Measurements from ENCODE around the gene NUDT17.
"Not testable (repeated sequence)": the region's sequence is repeated elsewhere in the genome, so short reads cannot be mapped to it uniquely, and the experiment has no call there.

The NUDT17 gene, protein sequence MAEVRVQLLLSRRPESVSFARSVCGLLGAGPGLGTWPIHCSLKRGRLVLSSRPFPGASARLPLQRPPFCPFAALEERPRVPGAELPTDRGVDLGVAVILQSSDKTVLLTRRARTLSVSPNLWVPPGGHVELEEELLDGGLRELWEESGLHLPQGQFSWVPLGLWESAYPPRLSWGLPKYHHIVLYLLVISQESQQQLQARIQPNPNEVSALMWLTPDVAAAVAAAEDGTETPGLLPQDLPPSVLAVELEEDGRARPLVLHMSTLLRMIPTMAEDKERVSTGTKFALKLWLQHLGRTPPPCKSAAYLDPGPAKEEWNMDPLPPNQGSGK

DNA sequence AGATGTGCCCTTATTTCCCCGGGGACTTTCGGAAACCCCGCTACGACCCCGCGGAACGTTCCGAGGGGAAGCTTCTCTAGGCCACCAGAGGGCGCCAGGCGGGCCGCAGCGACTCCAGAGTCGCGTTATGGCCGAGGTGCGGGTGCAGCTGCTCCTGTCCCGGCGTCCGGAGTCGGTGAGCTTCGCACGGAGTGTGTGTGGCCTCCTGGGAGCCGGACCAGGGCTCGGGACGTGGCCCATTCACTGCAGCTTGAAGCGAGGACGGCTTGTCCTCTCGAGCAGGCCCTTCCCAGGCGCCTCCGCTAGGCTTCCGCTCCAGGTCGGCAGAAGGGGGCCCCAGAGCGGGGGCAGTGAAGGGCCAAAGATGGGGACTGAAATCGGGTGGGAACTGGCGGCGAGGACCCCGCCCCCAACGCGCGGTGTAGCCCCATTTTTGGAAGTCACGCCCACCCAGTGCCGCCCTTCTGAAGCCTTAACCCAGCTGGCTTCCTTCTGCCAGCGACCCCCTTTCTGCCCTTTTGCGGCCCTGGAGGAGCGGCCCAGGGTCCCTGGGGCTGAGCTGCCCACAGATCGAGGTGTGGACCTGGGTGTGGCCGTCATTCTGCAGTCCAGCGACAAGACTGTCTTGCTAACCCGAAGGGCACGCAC lies at the start of gene NUDT17:
NUDT17 (plus strand) TSS at position 117 of the 648 bp plus-strand sequence; CDS start at position 128, 11 bp downstream.
- DNase-seq = peak; percentile 84

DNA sequence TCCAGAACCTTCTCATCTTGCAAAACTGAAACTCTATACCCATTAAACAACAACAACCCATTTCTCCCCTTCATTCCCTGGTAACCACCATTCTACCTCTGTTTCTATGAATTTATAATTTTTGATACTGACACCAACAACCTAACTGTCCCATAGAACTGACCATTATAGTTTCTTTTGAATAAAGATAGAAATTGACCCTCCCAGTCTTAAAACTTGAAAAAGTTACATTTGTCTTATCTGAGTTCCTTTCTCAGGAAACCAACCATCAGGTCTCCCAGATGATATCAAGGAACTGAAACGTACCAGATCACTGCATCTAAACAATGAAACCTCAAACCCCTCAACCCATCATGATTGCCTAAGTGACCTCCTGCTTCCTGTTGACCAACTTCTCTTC lies 48.7 kb upstream of the NUDT17 start:
- no peak for DNase-seq

DNA sequence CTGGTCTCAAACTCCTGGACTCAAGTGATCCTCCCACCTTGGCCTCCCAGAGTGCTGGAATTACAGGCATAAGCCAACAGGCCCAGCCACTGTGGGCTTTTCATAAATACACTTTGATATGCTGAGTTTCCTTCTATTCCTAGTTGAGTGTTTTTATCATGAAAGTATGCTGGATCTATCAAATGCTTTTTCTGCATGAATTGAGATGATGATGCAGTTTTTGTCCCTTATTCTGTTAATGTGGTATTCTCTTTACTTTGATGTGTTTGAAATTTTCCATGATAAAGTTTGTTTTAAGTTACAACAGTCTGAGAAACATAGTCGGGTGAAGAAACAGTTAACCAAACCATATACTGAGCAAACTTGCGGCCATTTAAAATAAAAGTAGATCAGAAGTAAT lies 45.6 kb upstream of the NUDT17 start:
- DNase-seq = no peak

DNA sequence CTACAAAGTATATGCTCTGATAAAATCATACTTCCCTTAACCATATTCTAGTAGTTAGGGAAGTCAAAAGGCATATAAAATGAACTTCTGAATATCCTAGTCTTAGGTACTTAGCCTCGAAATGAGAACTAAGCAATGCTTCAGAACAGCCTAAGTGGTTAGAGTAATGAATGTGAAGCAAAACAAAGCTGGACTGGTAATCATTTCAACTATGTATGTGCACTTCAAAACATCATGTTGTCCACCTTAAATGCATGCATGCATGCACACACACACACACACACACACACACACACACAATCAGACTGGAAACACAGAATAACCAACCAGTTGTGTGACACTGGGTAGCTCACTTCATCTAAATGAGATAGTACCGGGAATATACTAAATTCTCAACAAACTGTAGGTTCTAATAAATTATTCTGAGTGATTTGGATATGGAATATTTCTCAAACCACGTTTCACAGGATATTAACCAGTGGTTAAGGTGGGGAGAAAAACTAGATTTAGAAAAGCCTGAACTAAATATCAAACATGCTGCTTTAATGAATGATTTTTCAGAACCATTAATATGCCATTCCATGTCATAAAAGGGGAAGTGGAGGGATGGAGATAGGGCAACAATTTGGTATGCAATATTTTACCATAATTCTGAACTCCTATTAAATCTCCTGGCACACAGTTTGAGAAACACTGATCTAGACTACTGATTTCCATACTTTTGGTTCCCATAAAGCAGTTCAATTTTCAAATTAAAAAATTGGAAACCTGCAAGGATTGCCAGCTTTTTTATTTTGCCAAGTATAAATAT lies 41.0 kb upstream of the NUDT17 start:
- no peak for DNase-seq

DNA sequence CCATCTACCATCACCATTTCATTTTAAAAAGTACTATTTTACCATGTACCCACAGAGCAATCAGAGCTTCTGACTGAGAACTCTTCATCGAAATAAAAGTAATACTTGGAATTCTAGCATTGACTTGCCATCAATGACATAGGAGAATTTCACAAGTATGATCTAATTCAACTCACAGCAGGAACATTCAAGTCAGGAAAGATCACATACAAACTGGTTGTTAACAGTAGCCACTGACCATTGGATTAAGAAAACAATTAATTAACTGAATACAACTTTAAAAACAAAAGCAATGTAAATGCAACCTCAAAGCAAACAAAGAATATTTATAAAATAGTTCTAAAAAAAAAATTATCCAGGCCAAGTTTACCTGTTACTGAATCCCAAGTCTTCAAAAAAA lies 40.4 kb upstream of the NUDT17 start:
- DNase-seq = no peak

DNA sequence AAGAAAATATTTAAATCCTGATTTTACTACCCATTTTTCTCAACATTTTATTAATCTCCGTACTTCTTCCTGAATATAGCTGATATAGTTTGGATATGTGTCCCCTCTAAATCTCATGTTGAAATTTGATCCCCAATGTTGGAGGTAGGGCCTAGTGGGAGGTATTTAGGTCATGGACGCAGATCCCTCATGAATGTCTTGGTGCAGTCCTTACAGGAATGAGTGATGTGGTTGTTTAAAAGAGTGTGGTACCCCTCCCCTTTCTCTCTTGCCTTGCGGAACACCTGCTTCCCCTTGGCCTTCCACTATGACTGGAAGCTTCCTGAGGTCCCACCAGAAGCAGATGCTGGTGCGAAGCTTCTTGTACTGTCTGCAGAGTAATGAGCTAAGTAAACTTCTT lies 39.0 kb upstream of the NUDT17 start:
- DNase-seq = no peak

DNA sequence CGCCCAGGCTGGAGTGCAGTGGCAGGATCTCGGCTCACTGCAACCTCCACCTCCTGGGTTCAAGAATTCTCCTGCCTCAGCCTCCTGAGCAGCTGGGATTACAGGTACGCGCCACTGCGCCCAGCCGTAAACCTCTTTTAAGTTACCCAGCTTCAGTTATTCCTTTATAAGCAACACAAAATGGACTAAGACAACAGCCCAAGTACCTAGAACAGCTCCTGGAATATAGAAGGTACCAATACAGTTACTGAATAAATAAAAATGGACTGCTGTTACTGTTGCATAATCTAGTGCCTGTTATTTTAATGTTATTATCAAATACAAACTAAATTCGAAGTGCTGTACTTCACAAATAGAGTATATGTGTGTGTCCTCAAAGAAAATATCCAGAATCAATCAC lies 38.6 kb upstream of the NUDT17 start:
- no peak for DNase-seq

DNA sequence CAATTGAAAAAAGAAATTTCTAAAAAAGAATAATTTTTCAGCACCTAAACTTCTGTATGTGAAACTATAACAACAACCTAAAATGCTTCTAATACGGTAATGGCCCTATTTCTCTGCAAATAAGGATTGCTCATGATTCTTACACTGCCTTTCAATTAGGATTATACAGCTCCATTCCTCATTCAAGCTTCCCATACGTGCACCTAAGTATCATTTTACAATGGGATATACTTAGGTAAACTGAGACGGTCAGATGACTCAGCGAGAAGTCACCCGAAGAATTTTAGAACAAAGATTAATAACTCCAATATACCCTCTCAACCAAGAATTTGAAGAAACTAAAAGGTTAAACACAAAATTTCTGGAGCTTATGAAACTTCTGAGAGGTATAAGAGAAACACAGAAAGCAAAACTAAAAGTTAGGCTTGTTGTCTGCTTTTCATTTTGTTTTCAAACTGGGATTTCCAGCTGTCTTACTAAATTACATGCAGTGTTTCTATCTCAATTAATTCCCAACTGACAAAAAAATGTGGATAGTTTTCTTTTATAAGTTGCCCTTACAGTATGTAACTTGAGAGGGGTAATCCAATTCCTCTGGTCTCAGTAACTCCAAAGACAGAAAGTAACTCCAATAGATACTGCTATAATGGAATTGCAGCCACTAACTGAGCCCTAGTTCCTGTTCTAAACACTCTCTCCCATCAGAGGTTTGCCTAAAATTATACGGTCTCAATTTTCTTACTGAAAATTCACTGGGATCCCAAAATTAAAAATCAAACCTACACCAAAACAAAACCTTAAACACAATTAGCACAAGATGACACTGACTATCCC lies 32.2 kb upstream of the NUDT17 start:
- not testable (repeated sequence) for DNase-seq

DNA sequence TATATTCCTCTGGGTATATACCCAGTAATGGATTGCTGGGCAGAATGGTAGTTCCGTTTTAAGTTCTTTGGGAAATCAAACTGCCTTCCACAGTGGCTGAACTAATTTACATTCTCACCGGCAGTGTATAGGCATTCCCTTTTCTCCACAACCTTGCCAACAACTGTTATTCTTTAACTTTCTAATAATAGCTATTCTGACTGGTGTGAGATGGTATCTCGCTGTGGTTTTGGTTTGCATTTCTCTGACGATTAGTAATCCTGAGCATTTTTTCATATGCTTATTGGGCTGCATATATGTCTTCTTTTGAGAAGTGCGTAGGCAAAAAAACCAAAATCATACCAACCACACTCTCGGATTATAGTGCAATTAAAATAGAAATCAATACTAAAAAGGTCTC lies 27.3 kb upstream of the NUDT17 start:
- not testable (repeated sequence) for DNase-seq

DNA sequence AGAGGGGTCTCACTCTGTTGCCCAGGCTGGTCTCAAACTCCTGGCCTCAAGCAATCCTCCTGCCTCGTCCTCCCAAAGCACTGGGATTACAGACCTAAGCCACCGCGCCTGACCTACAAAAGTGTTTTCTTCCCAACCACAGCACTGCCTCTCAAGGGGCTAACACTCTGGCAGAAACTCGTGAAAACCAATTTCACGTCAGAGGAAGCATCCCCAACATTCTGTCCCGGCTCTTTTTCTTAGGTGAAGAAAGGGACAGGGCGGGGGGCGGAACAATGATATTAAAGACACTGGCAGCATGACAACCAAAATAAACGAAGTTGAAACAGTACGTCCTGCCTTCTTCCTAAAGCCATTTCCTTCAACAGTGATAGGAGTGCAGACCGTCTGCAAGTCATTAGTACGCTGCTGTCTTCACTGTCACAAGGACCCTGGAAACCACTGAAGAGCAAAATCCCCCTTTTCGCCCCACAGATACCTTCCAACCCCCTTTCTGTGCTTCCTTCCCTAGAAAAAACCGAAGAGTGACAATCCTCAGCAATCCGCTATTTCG lies 22.6 kb upstream of the NUDT17 start:
- not testable (repeated sequence) for DNase-seq

DNA sequence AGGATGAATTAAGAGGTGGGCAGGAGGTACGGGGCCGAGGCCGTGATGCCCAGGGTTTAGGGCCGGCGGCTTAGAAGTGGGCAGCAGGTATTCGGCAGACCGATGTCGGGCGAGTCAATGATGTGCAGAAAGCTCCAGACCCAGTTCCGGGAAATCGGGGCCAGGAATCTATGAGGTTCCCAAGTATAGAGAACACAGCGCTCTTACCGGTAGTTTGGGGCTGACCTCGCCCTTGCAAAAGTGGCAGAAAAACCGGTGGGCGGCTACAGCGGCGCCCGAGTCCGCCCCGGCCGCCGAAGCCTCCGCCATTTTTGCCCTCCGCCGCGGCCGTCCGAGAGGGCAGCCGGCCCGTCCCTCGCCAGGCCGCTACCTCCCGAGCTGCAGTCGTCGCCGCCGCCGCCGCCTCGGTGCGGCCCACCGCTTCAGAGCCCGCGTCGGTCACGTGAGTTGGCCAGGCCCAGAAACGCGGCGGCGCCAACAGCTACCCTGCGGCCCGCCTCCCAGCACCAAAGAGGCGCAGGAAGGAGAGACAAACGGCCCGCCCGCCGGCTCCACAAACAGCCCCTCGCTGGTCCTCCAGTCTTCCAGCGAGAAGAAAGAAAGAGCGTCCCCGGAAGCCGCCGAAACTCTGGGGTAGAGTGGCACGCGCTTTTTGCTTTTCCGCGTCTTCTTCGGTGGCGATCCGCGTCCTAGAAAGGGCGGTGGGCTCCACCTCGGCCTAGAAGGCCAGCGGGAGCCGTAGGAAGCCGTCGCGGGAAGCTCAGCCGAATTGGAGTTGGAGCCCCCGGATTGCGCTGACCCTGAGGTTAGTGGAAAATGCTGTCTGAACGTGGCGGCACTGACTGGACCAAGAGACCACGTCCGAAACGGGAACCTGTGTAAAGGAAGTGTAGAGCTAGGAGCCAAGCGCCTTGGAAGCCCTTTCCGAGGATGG lies 21.6 kb upstream of the NUDT17 start, which contains the start of the genes POLR3C and RNF115:
POLR3C (plus strand) TSS at position 636 of the 934 bp plus-strand sequence. CDS start 1,577 bp downstream, outside the sequence.
RNF115 (minus strand) TSS at position 531 of the 934 bp plus-strand sequence; CDS start at position 309, 222 bp downstream.
- DNase-seq = peak; percentile 75

DNA sequence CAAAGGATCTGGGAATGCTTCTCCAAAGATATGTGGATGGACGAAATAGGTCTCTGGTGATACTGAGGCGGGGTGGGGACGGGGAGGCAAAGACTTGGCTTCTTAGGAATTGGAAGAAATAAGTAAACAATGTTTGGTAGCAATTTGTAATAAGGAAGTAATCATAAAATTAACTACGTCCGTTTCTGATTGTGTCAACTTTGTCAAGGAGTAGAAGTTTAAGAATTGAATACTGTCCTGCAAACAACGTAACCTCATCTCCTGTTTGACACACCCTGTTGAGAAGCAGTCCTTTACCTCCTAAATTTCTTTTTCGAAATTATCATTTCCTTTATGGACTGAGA lies 21.0 kb upstream of the NUDT17 start:
- DNase-seq = no peak

DNA sequence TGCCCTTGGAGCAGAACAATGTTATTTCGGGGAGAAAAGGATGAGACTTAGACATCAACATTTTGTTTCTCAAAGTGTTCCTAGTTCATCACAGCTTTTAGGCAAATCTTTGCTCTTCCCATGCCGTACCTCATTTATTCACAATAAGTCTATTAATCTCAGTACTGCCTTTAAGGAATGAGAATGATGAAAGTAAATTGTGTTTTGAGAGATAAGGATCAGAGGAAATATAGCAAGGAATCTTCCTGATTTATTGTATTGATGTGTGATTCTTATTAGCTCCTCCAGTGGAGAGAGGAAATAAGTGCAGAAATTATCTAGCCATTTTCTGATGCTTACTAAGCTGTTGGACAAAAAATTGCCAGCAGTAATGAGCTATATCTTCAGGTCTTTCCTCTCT lies 19.4 kb upstream of the NUDT17 start:
- DNase-seq = no peak

DNA sequence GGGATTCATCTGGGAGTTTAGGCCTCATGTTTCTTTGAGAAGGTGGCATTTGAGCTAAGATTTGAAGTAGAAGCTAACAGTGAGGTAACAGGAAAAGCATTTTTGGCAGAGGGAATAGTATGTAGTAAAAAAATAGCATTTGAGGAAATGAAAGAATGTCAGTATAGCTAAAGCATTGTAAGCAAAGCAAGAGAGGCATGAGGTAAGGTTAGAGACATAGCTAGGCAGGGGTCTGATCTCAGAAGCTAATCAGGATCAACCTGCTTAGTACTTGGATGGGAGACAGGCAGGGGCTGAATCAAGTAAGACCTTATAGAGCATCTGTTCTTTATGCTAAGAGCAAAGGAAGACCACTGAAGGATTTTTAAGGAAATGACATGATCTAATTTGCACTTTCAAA lies 17.5 kb upstream of the NUDT17 start:
- no peak for DNase-seq

DNA sequence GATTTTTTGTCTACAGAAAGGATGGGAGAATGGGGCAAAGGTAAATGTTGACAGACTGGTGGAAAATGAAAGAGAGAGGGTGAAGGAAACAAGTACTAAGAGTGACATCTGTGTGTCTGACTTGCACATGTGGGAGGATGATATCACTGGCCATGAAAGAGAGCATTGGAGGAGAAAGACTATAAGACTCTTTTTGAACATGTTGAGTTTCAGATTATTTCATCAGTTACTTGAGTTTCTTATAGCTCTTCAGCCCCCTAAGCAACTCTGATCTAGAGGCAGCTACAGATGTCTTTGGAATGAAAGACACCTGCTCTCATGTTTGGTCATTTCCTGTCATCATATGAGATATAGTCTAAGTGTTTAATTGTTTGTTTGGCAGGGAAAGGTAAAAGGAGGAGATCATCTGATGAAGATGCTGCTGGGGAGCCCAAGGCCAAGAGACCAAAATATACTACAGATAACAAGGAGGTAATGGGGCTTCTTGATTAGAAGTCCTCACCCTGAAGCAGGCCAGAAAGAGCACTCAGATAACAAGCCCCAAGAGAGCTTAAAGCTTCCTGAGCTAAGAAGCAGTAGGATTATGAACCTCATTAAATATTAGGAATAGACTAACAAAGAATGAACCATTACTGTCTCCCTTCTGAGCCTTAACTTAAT lies 16.9 kb upstream of the NUDT17 start:
- DNase-seq = no peak

DNA sequence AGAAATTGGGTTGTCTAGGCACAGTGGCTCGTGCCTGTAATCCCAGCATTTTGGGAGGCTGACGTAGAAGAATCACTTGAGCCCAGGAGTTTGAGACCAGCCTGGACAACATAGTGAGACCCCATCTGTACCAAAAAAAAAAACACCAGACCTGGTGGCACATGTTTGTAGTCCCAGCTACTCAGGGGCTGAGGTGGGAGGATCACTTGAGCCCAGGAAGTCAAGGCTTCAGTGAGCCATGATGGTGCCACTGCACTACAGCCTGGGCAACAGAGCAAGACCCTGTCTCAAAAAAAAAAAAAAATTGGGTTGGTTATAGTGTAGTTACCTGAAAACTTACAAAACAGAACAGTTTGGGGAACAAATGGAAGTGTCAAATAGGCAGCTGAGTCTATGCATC lies 14.6 kb upstream of the NUDT17 start:
- not testable (repeated sequence) for DNase-seq

DNA sequence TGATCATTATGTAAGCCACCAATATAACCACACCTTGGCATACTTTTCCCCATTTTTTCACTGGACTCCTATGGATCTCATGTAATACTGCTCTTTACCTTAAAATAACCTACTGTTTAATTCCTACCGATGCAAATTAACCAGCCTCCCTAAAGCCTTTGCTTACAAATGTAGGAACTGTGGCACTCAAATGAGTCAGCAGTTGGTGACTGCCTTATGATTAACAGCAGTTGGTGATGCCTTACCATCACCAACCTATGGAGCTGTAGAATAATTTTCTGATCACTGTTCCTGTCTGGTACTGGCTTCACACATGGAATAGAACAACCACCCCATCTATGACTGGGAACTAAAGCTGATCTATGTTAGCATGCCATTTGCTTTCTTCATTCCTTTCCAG lies 7.8 kb upstream of the NUDT17 start:
- DNase-seq = no peak

DNA sequence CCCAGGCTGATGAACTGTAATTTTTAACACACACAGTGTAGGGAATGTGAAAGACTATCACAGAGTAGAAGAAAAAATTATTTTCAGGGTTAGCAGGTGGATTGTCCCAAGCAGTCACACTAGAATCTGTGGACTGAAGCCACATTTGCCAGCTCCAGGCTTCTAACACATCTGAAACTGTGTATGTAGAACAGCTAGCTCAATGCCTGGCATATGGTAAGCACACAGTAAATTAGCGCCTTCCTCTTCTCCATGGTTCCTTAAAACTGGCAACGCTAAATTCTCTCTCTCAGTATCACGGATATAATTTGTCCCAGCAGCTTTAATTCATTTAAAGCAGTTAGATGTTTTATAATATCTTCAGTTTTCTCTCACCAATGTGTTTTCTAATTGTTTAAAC lies 2.4 kb upstream of the NUDT17 start:
- no peak for DNase-seq

DNA sequence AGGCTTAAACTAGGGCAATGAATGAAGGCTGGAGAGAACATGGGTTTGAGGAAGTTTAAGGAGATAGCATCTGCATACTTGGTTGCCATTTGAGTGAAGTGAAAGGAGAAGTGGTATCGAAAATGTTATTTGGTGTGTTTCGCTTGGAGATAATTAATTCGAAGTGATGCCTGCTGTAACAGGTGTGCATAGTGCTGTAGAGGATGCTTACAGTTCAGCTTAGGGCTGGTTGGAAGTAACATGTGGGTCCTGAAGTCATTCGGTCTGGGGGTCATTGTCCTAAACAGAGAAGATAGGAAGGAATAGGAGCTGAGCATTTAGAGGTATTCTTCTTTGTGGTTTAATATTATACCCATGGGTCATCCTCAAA lies 301 bp upstream of the NUDT17 start:
- DNase-seq = no peak

DNA sequence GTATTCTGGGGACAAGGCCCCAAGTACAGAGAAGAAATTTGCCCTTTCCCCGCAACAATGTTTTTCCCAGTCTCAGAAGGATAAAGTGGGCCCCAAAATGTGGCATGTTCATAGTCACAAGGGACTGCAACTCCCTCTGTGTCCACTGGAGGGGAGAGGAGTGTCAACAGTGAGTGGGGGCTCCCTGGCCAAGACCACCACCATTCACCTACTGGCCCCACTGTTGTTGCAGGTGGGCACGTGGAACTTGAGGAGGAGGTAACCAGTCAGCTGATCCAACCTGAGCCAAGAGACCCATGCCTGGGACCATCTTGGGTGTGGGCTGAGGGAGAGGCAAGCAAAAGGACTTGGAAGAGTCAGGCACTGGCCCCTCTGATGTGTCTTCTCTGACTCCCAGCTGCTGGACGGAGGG lies 777 bp downstream of the NUDT17 start:
- no peak for DNase-seq

DNA sequence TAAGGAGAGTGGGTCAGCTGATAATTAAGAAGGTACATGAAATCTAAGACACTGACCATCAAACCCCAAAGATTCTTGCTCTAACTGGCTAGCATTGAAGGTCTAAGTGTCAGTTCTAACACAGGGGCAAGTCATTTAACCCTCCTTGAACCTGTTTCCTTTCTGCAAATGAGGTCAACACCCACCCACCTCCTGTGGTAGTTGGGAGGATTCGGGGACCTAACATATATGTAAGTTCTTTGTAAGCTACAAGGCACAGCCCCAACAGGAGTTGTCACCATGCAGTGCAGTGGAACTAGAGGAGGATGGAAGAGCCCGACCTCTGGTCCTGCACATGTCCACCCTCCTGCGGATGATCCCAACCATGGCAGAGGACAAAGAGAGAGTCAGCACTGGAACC lies 2.4 kb downstream of the NUDT17 start:
- no peak for DNase-seq

Data from 8988T (cell line).